H7 (cell line): ENCODE data around the gene TNFRSF8. TPM values are rescaled to one million over a fixed set of nuclear protein-coding genes. Genes with fewer than 3 reads are reported as not detected.
A peak's percentile ranks its signal among the peaks of the same experiment; 100 is the strongest.

ENCODE experiments used
- DNase-seq: peaks from one replicate; pipeline ENCODE4 v3.0.0; 2012
- H3K27me3 ChIP-seq: 2 replicates; pipeline ENCODE4 v1.6.0; 2011; ENCODE audit warnings: mild to moderate bottlenecking, low read length; ENCODE audit not compliant: control insufficient read depth, insufficient read depth
- H3K36me3 ChIP-seq: replicated peaks from 2 replicates; pipeline ENCODE4 v1.5.1; 2011; ENCODE audit warnings: low read length; ENCODE audit not compliant: control insufficient read depth, insufficient read depth
- H3K4me3 ChIP-seq: 2 replicates; pipeline ENCODE4 v1.5.1; 2011; ENCODE audit warnings: low read depth, mild to moderate bottlenecking, control low read depth, low read length, moderate library complexity; ENCODE audit not compliant: insufficient read depth
- total RNA-seq: library from RNA; depleted of rRNA; stranded (reverse); fragments of >200 nt; shearing (Covaris generic); gene quantifications from 2 replicates; pipeline ENCODE4 v1.2.3, GENCODE V29; 2014

The TNFRSF8 gene
- total RNA-seq, 1 experiment from 2014 or later = 16.0 TPM

DNA sequence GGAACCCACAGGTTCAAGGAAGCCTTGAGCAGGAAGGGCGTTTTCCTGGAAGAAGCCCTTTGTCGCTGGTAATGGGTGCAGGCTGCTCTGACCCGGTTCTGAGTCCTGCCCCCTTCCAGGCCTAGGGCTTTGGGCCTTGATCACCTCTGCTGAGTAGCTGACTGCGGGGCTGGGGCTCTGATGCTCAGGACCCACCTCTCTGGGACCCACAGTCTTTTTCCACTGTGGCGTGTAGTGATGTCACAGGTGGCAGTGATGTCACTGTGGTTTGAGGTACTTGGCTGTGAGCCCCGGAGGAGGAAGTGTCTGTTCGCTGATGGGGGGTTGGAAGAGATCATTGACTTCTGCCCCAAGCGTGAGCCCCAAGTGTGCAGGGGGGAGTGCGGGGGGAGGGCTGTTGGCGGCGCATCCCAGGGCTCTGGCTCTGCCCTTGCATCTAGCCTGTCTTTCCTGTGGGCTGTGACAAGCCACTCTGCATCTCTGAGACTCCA is 110.6 kb downstream of the TNFRSF8 start:
- no peak for DNase-seq
- H3K36me3 ChIP-seq = no peaks in the 10 kb centered on the region
- H3K27me3 ChIP-seq = peaks cover 5% of the 10 kb centered on the region
- no peak overlapping the region for H3K4me3 ChIP-seq

DNA sequence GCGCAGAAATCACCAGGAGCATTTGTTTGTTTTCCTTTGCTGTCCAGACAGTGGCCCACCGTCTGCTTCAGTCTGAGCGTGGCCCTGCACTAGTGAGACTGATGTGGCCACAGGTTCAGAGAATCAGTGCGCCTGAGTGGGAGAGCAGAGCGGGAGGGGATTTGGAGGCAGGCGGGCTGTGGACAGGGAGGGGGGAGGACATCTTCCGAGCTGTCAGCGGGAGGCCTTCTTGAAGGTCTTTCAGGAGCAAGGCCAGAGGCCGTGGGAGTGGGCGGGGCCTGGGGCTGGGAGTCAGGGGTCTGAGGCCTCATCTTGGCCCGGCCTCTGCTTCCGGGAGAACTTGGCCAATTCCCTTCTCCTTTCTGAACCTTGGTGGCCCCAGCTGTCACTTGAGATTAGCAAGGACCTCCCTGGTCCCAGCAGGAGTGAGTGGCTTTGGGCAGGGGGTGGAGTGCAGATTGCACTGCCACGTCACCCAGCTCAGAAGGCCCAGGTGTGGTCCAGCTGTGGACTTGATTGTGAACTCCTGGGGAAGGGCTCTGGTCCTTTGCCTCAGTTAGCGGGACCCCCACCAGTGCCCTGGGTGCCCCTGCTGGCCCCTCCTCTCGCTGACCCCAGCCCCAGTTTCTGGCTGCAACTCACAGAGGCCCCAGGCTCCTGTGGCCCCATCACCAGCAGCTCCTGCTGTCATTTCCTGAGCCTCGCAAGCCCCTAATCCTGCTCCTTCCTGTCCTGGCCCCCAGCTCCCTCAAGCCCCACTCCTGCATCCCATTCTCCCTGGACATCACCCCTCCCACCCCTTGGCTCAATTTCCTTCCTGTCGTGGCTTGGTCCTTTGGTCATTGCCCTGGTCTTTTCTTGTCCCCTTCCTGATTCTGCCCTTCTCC is 112.1 kb downstream of the TNFRSF8 start:
- peak; percentile 85 for DNase-seq
- H3K36me3 ChIP-seq = no peaks in the 10 kb centered on the region
- no peak overlapping the region for H3K4me3 ChIP-seq
- no peaks in the 10 kb centered on the region; the same call in 1 of the 2 replicates for H3K27me3 ChIP-seq

DNA sequence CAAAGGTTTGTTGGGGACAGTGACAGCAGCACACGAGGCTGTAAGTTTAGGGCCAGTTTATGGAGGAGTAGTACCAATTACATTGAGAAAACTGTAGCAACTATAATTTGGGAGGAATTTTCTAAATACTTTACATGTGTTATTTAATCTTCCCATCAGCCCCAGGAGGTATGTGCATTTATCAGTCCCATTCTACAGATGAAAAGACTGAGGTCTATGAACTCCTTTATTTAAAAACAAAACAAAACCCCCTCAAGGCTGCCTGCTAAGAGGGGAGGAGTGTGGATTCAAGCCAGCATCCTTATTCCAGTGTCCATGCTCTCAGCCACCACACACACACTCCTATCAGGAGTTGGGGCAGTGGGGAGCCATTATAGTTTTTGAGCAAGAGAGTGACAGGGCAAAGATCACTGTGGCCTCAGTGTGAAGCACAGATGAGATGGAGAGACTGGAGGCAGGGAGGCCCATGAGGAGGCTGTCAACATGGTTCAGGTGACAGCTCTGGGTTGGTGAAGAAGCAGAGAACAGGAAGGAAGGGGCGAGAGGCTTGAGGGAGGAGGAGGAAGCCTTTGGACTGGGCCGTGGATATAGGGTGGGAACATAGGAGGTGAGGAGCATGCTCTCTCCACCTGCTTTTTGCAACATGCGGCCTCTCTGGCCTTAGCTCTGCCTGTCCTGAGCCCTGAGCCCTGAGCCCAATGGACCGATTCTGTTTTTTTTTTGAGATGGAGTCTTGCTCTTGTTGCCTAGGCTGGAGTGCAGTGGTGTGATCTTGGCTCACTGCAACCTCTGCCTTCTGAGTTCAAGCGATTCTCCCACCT is 113.4 kb downstream of the TNFRSF8 start:
- no peak overlapping the region for H3K4me3 ChIP-seq
- H3K36me3 ChIP-seq = no peaks in the 10 kb centered on the region
- H3K27me3 ChIP-seq = no peaks in the 10 kb centered on the region; the same call in 1 of the 2 replicates
- no peak for DNase-seq

DNA sequence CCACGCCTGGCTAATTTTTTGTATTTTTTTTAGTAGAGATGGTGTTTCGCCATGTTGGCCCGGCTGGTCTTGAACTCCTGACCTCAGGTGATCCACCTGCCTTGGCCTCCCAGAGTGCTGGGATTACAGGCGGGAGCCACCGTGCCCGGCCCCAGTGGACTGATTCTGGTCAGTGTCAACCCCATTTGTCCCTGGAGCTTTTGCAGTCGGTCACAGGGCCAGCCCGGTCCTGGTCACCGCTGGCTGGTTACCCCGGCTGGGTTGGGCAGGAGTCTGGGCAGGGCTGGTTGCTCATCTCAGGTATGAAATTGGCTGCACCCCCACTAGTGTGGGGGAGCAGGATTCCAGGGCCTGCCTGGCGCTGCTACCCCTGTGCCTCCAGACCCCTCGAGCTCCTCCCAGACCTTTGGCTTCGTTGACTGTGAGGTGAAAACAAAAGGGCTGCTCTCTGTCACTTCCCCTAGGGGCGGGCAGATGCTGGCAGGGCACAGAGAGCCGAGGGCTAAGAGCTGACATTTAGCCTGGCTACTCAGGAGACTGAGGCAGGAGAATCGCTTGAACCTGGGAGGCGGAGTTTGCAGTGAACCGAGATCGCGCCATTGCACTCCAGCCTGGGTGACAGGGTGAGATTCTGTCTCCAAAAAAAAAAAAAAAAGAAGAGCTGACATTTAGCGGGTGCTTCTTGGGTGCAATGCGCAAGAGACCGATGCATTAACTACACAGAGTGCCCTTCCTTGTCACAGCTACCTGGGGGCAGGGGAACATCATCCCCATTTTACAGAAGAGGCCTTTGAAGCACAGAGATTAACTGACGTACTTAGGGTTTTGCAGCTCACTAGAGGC is 114.3 kb downstream of the TNFRSF8 start:
- Histone ChIP-seq H3K4me3 (no peak overlapping the region), H3K27me3 (no peaks in the 10 kb centered on the region; the same call in 1 of the 2 replicates), H3K36me3 (no peaks in the 10 kb centered on the region)
- DNase-seq = peak; percentile 75

DNA sequence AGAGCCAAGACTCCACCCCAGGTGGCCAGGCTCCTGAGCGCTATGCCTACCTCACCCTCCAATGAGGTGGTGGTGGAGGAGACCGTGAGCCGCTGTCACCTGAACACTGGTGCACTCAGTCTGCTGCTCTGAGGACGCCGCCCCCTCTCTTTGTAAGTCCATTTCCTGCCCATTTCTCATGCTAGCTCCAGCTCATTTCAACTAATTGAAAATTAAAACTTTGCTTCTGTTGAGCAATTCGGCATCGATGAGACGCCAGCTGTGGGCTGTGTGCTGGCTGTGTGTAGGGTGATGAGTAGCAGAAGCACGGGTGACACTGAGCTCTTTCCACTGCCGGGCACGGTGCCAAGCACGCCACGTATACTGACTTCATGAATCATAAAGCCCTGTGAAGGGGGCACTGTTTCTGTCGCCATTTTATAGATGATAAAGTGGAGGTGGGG is 114.9 kb downstream of the TNFRSF8 start:
- H3K4me3 ChIP-seq = no peak overlapping the region
- no peaks in the 10 kb centered on the region; the same call in 1 of the 2 replicates for H3K27me3 ChIP-seq
- peak; percentile 68 for DNase-seq
- H3K36me3 ChIP-seq = no peaks in the 10 kb centered on the region

DNA sequence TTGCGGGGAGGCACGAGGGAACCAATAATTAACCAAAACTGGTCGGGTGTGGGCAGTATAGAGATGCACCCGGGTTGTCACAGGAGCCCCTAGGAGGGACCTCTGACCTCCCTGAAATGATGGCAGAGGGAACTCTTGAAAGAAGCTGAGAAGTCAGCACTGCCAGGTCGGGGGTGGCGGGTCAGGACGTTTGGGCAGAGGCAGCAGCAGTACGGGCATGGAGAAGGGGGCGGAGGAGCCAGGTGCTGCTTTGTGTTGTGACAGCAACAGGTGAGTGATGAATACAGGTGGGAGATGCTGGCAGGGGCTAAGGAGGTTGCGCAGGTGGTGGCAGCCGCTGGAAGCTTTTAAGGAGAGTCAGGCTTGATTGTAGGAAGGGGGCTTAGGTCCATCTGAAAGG is 115.4 kb downstream of the TNFRSF8 start:
- H3K36me3 ChIP-seq = no peaks in the 10 kb centered on the region
- H3K4me3 ChIP-seq = no peak overlapping the region
- no peaks in the 10 kb centered on the region; the same call in 1 of the 2 replicates for H3K27me3 ChIP-seq
- no peak for DNase-seq

DNA sequence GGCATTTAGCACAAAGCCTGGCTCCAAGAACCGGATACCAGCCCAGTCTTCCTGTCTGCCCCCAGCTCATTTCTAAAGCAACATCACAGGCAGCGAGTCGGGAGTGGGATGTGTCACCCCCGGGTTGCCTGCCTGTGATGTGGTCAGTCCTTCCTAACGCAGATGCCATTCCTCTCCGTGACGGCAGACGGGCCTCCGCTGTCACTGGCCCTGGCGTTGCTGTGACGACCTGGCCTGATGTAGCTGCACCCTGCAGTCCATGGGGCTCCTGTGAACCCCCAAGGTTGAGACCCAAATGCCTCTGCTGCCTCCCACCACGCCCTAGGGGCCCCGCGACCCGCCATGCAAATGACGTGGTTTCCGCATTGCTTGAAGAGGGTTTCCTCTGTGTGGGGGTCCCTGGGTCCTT is 116.0 kb downstream of the TNFRSF8 start:
- DNase-seq = no peak
- H3K36me3 ChIP-seq = no peaks in the 10 kb centered on the region
- H3K27me3 ChIP-seq = no peaks in the 10 kb centered on the region; the same call in 1 of the 2 replicates
- H3K4me3 ChIP-seq = no peak overlapping the region

DNA sequence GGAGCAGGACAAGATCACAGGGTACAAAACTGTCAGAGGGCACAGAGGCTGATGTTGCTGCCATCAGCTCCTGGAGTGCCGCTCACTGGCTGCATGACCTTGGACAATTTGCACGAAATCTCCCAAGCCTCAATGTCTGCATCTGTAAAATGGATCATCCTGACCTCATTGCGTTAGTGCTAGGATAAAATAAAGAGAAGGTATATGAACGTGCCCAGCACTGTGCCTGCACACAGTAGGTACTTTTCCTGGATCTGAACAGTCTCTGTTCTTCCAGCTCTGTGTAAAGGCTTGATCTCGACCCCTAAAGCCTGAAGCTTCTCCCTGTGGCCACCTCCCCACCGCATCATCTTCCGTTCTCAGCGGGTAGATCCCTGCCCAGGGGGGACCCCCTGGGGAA is 116.6 kb downstream of the TNFRSF8 start:
- H3K27me3 ChIP-seq = no peaks in the 10 kb centered on the region; the same call in 1 of the 2 replicates
- no peak for DNase-seq
- no peak overlapping the region for H3K4me3 ChIP-seq
- no peaks in the 10 kb centered on the region for H3K36me3 ChIP-seq

DNA sequence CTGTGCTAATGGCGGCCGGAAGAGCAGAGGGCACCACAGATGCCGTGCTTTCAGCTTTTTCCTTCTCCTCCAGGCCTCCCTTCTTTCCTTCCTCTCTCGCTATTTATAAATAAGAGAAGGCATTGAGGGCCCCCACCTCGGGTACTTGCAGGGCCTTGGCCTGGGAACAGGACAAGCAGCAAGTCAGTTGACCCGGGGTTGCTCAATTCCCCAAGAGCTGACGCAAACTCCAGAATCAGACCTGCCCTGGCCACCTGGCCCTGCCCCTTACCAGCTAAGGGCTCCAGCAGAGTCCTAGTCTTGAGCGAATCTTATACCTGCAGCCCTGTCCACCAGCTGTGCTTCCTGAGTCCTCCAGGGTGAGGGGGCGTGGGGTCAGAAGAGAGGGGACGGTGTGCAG is 117.2 kb downstream of the TNFRSF8 start:
- Histone ChIP-seq H3K36me3 (no peaks in the 10 kb centered on the region), H3K4me3 (no peak overlapping the region), H3K27me3 (no peaks in the 10 kb centered on the region; the same call in 1 of the 2 replicates)
- no peak for DNase-seq

DNA sequence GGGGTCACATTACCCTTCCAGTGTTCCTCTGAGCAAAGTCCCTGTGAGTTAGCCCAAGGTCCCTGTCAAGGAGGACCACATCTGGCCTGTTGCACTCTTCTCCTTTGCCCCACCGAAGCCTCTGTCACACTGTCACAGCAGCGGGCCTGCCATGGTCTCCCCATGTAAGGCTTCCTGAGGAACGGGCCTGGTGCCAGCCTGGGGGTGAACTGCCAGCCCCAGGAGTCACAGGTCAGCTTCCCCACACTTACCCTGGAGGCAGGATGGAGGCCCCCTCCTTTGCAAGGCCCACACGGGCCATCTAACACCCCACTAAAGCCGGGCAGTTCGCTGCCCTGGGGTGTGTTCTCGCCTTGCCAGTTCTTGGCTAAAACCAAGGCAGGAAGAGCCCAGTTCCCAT is 117.8 kb downstream of the TNFRSF8 start:
- DNase-seq = no peak
- Histone ChIP-seq H3K36me3 (no peaks in the 10 kb centered on the region), H3K27me3 (no peaks in the 10 kb centered on the region; the same call in 1 of the 2 replicates), H3K4me3 (no peak overlapping the region)

DNA sequence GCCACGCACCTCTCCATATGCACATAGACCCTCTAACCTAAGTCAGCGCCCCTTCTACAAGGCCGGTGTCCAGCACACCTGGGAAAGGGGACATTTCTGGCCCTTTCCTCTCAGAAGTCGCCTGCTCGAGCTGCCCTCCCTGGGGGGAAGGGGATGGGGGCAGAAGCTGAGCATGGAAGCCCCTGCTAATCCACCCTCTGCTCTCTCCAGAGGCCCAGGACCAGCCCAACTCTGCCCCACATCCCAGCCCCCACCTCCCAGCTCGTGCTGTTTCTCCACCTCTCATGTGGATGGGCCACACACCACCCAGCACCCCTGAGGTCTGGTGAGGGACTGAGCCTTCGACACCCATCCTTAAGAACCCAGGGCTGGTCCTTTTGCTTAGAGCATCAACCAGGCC is 118.5 kb downstream of the TNFRSF8 start:
- no peak overlapping the region for H3K4me3 ChIP-seq
- no peaks in the 10 kb centered on the region for H3K36me3 ChIP-seq
- H3K27me3 ChIP-seq = no peaks in the 10 kb centered on the region; the same call in 1 of the 2 replicates
- no peak for DNase-seq

DNA sequence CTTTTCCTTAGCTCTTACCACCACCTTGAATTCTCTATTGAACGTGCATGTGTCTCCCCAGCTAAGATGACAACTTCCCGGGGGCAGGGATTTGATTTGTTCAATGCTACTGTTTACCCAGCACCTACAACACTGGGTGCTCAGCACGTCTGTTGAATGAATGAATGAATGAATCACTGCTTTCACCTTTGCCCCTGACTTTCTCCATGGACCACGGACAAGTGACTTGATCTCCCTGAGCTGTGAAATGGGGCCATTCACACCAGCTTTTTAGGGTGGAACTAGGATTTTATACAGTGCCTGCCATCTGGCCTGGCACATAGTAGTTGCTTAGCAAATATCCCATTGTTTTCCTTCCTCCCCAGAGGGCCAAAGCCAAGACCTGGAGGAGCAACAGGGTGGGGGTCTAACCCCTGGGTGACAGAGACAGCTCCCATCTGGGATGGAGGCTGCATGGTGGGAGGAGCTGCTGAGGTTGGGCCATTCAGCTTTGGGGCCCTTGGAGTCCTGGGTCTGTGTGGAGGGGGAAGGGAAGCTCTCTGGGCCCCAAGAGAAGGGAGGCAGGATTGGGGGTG is 119.4 kb downstream of the TNFRSF8 start:
- Histone ChIP-seq H3K27me3 (no peaks in the 10 kb centered on the region; the same call in 1 of the 2 replicates), H3K36me3 (no peaks in the 10 kb centered on the region), H3K4me3 (no peak overlapping the region)
- no peak for DNase-seq

DNA sequence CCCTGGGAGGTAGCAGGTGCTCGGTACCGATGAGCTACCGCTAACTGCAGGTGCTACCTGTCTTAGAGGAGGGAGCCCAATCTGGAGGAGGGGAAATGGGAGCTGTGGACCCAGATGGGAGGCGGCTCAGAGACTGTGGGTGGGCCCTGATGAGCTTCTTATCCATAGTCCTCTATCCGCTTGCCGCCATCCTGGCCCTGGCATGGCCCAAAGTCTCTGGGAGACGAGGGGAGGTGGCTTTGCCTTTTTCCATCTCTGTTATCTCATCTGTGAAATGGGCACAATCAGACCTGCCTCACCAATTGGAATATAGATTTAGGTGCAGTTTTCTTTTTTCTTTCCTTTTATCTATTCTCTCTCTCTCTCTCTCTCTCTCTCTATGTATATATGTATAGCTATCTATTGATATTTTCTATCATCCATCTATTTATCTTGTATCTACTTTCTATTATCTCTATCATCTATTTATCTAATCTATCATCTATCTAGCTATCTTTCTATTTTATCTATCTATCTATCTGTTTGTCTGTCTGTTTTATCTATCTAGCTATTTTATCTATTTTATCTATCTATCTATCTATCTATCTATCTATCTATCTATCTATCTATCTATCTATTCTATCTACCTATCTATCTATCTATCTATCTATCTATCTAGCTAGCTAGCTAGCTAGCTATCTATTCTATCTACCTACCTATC is 120.1 kb downstream of the TNFRSF8 start:
- H3K27me3 ChIP-seq = no peaks in the 10 kb centered on the region; the same call in 1 of the 2 replicates
- H3K4me3 ChIP-seq = no peak overlapping the region
- DNase-seq = no peak
- no peaks in the 10 kb centered on the region for H3K36me3 ChIP-seq
